C4-2B (cell line): ENCODE data around the gene SAXO2.
"Not testable (repeated sequence)": the region's sequence is repeated elsewhere in the genome, so short reads cannot be mapped to it uniquely, and the experiment has no call there.

ENCODE experiments used
- H3K27ac ChIP-seq: fragments of 450-650 bp; 2 replicates; pipeline ENCODE4 v1.5.1; 2017
- ZFX ChIP-seq: fragments of 450-650 bp; IDR thresholded peaks from 2 replicates; pipeline ENCODE4 v1.6.1; 2017
- TF ChIP-seq, protein P1 (sequence below): fragments of 450-650 bp; conservative IDR thresholded peaks from 2 replicates; pipeline ENCODE4 v1.5.1; 2017; ENCODE audit warnings: mild to moderate bottlenecking

Gene SAXO2

DNA sequence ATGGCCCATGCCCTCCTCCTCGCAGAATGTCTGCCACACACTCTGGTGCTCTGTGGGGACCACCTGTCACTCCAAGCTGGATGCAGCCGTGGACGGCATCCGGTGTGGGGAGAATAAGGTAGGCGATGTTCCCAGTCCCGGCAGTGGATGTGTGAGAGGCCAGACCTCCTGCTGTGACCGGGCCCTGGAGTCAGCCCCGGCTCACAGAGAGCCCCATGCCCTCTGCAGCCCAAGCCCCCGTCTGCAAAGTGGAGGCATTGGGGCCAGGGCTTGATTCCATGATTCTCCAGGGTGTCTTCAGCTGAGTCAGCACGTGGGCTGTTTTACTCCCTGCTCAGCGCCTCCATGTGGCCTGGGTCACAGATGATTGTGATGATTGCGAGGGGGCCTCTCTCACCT, 54.5 kb downstream of the SAXO2 start:
- TF ChIP-seq, protein P1, sequence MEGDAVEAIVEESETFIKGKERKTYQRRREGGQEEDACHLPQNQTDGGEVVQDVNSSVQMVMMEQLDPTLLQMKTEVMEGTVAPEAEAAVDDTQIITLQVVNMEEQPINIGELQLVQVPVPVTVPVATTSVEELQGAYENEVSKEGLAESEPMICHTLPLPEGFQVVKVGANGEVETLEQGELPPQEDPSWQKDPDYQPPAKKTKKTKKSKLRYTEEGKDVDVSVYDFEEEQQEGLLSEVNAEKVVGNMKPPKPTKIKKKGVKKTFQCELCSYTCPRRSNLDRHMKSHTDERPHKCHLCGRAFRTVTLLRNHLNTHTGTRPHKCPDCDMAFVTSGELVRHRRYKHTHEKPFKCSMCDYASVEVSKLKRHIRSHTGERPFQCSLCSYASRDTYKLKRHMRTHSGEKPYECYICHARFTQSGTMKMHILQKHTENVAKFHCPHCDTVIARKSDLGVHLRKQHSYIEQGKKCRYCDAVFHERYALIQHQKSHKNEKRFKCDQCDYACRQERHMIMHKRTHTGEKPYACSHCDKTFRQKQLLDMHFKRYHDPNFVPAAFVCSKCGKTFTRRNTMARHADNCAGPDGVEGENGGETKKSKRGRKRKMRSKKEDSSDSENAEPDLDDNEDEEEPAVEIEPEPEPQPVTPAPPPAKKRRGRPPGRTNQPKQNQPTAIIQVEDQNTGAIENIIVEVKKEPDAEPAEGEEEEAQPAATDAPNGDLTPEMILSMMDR: no peak
- no peak for TF ChIP-seq ZFX
- no peak overlapping the region for H3K27ac ChIP-seq

DNA sequence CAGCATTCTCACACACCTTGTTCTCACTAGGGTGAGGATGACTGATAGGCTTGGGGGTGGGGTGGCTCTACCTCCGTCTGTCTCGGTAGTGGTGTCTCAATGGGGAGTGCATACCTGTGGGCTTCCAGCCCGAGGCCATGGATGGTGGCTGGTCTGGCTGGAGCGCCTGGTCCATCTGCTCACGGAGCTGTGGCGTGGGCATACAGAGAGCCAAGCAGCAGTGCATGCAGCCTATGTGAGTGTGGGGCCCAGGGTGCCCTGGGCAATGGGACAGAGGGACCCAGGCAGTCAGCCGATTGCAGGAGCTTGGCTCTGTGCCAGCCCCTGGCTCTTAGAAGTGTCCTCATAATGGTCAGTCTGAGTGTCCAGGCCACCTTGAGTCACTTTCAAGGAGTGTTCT, 54.9 kb downstream of the SAXO2 start:
- not testable (repeated sequence) for H3K27ac ChIP-seq

DNA sequence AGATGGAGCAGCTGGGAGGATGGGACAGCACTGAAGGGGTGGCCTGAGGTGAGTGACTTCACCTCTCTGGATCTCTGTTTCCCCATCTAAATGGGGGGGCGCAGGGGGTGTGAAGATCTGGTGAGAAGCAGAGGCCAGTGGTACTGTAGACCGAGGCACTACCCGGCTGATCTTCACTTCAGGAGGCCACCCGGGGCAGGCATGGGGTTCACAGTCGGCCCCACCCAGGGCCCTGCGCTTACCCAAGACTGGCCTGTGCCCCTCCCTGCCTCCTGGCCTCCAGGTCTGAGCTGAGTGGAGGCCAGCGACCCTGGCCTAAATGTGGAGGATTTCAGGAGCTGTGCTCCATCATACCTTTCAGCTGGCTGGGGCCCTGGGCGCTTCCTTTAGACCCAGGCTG, 55.7 kb downstream of the SAXO2 start:
- not testable (repeated sequence) for H3K27ac ChIP-seq

DNA sequence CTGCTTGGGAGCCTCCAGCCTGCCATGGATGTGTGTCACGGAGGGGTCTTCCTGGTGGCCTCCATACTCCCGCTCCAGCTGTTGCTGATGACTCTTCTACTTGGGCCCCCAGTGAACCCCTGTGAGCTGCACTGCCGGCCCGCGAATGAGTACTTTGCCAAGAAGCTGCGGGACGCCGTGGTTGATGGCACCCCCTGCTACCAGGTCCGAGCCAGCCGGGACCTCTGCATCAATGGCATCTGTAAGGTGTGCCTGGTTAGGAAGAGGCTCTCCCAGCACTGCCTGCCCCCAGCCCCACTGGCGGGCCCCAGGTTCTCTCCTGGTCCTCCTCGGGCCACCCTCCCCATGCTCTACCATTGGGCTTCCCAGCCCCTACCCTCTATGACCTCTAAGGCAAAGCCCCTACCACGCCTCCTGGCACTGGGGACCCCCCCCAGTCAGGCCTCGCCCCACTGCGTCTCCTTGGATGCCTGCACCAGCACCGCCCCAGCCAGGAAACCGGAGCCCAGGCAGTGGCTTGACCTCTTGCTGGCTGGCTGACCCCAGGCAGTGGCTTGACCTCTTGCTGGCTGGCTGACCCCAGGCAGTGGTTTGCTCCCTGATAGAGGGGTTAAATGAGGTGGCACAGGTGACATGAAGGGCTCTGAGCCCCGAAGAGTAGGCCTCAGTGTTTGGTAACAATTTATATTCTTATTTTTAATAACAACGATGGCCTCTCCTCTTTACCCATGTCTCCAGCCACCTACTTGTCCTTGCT, 57.1 kb downstream of the SAXO2 start:
- H3K27ac ChIP-seq: not testable (repeated sequence)

DNA sequence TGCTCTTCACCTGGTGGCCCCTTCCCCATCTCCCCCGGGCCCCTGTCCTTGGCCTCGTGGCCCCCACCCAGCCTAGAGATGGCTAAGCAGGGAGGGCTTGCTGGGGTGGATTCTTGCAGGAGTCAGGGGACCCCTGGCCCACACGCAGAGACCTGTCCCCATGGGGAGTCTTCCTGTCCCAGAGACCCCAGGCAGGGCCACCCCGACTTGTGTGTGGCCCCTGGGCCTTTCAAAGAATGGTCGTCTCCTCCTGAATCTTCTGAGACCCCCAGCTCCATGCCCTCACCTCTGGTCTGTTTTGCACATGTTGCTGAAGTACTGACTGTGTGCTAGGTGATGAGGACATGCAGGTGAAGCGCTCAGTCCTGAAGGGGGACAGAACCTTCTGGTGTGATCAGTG, 58.2 kb downstream of the SAXO2 start:
- not testable (repeated sequence) for H3K27ac ChIP-seq

DNA sequence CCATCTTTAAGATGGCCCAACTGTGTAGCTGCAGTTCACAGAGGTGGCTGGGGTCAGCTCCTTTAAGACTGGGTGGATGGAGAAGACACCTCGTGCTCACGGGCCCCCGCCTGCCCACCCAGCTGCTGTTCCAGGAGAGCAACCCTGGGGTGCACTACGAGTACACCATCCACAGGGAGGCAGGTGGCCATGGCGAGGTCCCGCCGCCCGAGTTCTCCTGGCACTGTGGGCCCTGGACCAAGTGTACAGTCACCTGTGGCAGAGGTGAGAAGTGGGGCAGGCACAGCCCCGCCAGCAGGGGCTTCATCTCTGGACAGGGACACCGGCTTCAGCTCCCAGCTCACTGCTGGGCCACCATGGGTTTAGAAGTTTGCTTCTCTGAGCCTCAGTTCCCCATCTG, 59.9 kb downstream of the SAXO2 start:
- not testable (repeated sequence) for H3K27ac ChIP-seq

DNA sequence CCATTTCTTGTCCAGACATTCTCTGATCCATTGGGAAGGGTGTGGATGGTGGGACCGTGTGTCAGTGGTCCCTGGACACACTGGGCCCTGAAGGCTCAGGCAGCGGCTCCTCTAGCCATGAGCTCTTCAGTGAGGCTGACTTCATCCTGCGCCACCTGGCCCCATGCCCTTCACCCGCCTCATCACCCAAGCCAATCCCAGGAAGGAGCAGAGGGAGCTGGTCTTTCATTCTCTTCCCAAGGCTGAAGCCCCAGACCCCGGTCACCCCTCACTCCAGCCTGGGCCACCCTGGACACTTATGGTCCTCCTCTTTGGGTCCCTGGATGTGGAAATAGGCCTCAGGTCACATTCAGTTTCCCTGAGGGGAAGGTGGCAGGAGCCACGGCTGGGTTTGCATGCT, 62.2 kb downstream of the SAXO2 start:
- H3K27ac ChIP-seq: not testable (repeated sequence)

DNA sequence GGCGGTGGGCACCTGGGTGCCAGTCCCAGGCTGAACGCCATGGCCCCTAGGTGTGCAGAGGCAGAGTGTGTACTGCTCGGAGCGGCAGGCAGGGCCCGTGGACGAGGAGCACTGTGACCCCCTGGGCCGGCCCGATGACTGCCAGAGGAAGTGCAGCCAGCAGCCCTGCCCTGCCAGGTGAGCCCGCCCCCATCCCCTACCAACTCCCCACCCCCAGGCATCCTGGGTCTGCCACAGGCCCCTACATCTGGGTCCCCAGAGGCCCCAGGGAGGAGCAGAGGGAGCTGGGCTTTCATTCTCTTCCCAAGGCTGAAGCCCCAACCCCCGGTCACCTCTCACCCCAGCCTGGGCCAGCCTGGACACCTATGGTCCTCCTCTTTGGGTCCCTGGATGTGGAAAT, 63.0 kb downstream of the SAXO2 start:
- not testable (repeated sequence) for H3K27ac ChIP-seq

DNA sequence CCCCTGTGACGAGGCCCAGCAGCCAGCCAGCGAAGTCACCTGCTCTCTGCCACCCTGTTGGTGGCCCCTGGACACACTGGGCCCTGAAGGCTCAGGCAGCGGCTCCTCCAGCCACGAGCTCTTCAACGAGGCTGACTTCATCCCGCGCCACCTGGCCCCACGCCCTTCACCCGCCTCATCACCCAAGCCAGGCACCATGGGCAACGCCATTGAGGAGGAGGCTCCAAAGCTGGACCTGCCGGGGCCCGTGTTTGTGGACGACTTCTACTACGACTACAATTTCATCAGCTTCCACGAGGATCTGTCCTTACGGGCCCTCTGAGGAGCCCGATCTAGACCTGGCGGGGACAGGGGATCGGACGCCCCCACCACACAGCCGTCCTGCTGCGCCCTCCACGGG, 64.3 kb downstream of the SAXO2 start:
- H3K27ac ChIP-seq: not testable (repeated sequence)

DNA sequence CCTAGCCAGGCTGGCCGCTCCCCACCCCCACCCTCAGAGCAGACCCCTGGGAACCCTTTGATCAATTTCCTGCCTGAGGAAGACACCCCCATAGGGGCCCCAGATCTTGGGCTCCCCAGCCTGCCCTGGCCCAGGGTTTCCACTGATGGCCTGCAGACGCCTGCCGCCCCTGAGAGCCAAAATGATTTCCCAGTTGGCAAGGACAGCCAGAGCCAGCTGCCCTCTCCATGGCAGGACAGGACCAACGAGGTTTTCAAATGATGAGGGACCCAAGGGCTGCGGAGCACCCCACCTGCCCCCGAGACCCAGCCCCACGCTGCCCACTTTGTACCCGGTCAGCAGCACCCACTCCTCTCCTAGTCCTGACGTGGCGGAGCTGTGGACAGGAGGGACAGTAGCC, 64.8 kb downstream of the SAXO2 start:
- H3K27ac ChIP-seq: not testable (repeated sequence)

DNA sequence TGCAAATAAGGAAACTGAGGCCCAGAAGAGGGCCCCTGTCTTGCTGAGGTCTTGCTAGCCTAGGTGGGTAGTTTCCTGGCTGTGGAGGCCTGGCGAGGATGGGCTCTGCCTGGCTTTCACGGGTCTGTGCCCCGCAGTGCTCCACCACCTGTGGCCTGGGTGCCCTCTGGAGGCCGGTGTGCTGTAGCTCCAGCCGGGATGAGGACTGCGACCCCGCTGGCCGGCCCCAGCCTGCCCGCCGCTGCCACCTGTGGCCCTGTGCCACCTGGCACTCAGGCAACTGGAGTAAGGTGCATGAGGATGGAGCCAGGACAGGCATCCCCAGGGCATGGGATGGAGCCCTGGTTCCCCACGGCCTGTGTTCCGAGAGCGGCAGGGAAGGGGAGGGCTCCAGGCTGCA, 66.4 kb downstream of the SAXO2 start:
- not testable (repeated sequence) for H3K27ac ChIP-seq

DNA sequence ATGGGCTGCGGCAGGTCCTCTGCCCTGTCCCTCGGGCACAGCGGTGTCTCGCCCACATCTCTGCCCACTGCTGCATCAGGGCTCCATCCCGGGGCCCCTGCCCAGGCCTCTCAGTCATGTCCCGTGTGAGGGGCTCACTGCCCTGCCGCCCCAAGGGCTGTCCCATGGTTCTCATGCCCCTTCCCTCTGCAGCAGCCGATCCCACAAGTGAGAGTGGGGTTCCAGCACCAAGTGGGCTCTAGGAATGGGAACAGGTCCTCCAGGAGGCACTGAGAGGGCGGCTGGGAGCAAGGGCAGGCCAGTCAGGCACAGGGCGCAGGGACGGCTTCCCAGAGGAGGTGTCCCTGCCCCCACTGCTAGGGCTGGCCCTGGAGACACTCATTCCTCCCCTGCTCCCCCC, 68.3 kb downstream of the SAXO2 start:
- H3K27ac ChIP-seq: not testable (repeated sequence)

DNA sequence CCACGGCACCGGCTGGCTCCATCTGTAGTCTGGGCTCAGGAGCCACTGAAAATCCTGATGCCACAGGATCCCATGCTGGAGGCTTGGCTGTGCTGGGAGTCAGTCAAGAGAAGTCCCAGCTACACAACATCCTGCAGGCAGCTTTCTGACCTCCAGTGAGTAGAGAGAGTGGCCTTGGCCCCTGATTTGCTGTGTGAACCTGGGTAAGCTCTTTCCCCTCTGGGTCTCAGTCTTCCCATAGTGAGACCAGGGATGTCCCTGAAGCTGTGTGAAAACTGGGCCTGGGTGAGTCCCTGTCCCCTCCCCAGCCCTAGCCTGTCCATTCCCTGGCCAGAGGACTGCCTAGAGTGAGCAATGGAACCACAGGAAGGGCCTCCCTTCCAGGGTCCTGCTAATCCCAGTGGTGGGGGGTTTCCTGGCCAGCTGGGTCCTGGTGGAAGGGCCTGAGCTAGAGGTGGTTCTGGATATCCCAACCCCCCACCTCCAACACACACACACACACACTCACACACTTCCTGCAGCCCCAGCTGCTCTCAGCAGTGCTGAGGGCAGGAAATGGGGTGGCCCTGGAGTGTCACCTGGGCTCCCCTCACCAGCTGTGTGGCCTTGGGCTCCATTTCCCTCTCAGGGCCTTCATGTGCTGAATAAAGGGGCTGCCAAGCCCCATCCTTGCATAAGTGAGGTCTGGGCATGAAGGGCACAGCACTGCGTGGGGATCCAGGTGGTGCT, 69.1 kb downstream of the SAXO2 start:
- not testable (repeated sequence) for H3K27ac ChIP-seq

DNA sequence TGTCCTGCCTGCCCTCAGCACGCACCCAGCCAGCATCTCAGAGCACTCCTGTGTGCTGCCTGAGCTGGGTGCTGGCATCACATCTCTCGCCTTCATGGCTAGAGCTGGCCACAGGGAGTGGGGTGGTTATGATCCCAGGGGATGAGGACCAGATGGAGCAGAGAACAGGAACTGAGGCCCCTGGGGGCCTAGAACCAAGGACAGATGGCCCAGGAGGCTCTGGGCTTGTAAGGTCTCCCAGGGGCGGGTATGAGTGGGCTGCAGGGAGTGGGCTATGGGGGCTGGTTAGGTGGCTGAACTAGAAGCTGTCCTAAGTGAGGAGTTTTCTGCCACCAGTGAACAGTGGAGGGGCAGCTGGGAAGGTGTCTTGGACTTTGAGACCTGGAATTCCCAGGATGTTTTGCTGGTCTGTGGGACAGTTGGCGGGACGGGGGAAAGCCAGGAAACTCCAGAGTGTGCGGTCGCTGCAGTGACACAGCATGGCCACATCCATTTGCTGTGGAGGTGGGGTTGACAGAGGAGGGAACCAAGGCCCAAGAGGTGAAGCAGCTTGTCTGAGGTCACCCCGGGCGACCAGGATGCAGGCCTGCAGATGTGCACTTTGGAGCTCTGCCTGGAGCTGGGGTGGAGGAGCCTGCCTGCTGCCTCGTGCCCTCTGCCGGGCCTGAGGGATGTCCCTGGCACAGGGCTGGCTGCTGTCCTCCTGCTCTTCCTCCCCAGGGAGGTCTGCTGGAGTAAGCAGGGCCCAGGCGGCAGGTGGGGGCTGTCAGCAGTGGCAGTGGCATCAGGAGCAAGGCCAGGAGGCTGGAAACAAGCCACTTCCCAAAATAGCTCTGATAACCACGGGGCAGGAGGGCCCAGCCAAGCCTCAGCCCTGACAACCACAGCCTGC, 70.3 kb downstream of the SAXO2 start:
- not testable (repeated sequence) for H3K27ac ChIP-seq

DNA sequence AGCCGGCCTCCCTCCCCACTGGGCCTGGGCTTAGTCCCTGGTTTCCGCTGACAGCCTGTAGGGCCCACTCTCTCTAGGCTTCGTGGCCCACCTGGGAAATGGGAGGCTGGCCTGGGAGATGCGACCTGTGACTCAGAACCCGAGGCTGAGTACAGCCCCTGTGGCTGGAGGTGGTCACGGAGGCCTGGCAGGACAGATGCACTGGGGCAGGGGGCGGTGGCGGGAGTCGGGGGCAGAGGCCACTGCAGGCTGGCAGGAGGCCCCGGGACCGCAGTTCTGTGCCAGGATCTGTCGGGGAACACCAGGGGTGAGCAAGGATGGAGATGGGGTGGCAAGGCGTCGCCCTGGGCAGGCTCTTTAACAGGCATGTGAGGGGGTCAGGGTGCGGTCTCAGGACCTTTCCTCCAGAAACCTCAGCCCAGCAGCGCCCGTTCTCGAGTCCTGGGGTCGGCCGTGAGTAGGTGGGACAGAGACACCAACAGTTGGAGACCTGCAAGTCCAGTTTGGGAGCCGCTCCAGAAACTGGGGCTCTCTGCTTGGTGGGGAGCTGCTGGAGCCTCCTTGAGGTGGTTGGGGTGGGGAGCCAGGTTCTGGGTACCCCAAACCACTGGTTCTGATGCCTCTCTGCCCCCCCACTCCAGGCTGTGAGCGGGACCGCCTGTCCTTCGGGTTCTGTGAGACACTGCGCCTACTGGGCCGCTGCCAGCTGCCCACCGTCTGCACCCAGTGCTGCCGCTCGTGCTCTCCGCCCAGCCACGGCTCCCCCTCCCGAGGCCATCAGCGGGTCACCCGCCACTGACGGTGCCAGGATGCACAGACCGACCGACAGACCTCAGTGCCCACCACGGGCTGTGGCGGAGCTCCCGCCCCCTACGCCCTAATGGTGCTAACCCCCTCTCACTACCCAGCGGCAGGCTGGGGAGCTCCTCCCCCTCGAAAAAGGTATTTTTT, 71.3 kb downstream of the SAXO2 start:
- H3K27ac ChIP-seq: not testable (repeated sequence)
